ENCODE results near the gene MSMO1. TPM values are rescaled to one million over a fixed set of nuclear protein-coding genes. Genes with fewer than 3 reads are reported as not detected.

Gene MSMO1
- total RNA-seq, 1 donor from 2014 or later: 51.8 TPM

DNA sequence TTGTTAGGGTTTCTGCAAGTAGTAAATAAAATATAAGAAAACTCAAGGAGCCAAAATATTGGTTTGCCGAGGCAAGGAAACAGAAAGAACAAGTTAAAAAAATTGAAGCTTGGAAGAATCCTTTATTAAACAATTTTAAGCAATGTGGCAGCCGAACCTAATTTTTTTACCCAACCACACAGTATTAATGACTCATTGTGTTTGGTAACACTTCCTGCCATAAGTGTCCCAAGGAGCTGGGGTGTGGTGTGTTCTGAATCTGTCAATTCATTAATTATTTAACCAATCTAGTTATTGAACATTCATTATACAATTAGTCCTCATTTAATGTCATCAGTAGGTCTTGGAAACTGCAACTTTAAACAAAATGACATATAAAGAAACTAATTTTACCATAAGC, 32.0 kb downstream of the MSMO1 start:
- TF ChIP-seq, protein P1, sequence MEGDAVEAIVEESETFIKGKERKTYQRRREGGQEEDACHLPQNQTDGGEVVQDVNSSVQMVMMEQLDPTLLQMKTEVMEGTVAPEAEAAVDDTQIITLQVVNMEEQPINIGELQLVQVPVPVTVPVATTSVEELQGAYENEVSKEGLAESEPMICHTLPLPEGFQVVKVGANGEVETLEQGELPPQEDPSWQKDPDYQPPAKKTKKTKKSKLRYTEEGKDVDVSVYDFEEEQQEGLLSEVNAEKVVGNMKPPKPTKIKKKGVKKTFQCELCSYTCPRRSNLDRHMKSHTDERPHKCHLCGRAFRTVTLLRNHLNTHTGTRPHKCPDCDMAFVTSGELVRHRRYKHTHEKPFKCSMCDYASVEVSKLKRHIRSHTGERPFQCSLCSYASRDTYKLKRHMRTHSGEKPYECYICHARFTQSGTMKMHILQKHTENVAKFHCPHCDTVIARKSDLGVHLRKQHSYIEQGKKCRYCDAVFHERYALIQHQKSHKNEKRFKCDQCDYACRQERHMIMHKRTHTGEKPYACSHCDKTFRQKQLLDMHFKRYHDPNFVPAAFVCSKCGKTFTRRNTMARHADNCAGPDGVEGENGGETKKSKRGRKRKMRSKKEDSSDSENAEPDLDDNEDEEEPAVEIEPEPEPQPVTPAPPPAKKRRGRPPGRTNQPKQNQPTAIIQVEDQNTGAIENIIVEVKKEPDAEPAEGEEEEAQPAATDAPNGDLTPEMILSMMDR (IDR thresholded peaks at IDR 0.05; ENCODE audit: unreplicated experiment): no peak
- H3K9me3 Mint-ChIP-seq: no peaks in the 10 kb centered on the region
- H3K27ac Mint-ChIP-seq: no peak overlapping the region
- peaks cover 15% of the 10 kb centered on the region for H3K4me1 Mint-ChIP-seq
- no peak overlapping the region for H3K4me3 Mint-ChIP-seq
- no peaks in the 10 kb centered on the region for H3K27me3 Mint-ChIP-seq (ENCODE audit: low read depth)
- no peak for DNase-seq (ENCODE audit: low spot score in 2 of 2, unreplicated experiment in 2 of 2)
- H3K36me3 Mint-ChIP-seq: no peaks in the 10 kb centered on the region

DNA sequence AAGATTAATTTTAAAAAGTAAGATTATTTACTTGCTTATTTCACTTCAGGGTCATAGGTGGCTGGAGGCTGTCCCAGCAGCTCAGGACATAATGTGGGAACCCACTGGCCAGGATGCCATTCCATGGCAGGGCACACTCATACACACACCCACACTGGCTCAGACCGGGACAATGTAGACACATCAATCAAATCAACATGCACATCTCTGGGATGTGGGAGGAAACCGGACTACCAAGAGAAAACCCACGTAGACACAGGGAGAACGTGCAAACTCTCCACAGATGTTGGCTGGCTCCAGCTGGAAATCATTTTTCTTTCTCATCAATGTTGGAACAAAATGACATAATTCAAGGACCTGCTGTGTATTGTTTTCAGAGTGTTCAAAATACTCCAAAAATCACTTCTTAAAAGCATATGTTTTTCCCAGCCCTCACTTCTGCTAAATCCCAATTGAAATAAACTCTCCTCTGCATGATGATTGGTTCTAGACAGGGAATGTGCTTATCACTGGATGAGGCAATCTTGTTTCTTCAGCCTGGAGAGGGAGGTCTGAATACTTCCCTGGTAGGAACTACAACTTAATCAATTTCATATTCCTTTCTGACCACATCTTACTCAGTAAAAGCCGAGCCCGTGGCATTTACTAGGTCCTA, 32.7 kb downstream of the MSMO1 start:
- Mint-ChIP-seq H3K27ac (no peak overlapping the region), H3K4me3 (no peak overlapping the region), H3K4me1 (peaks cover 15% of the 10 kb centered on the region), H3K9me3 (no peaks in the 10 kb centered on the region), H3K27me3 (ENCODE audit: low read depth) (no peaks in the 10 kb centered on the region), H3K36me3 (no peaks in the 10 kb centered on the region)
- no peak for DNase-seq (ENCODE audit: low spot score in 2 of 2, unreplicated experiment in 2 of 2)
- TF ChIP-seq, protein P1 (IDR thresholded peaks at IDR 0.05; ENCODE audit: unreplicated experiment): no peak

DNA sequence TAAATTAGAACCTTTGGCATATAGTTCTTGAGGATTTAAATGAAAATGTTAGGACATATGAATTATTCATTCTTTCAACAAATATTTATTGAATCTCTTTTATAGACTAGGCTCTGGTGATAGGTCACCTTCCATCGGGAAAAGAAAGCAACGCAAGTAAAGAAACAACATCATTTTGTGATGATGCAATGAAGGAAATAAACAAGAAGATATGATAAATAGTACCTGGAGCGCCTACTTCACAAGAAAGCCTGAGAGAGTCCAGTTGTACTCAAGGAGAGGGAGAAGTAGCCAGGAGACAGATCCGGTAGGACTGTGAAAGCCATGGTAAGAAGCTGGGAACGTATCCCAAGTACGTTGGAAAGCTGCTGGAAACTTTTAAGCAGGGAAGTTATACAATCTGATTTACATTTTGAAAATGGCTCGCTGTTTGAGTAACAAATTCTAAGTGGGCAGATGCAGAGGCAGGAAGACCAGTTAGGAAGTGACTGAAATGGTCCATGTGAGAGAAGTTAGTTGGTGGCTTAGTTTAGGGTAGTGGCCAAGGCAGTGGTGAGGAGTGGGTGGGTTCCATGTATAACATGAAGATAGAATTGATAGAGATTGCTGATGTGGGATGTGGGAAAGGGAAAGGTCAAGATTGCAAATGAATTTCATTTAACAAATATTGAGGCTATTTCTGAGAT, 33.7 kb downstream of the MSMO1 start:
- no peak for DNase-seq (ENCODE audit: low spot score in 2 of 2, unreplicated experiment in 2 of 2)
- no peaks in the 10 kb centered on the region for H3K36me3 Mint-ChIP-seq

DNA sequence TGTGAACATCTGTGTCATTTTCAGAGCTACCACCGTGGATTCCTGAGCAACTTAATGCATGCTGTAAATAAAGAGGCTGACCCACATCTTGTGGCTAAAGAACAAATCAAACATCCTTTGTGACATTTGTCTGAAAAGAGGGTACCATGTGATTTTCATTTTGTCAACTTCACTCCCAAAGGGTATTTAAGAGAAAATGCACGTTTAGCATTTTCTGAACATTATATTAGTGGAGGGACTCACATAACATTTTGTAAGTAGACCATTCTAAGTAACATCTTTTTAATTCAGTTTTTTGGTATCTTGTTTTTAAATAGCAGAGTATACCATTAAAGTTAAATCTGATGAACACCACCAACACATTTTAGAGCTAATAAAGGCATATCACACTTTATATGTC, 34.3 kb downstream of the MSMO1 start:
- Mint-ChIP-seq H3K9me3 (no peaks in the 10 kb centered on the region), H3K4me3 (no peak overlapping the region), H3K4me1 (peaks cover 15% of the 10 kb centered on the region), H3K27me3 (ENCODE audit: low read depth) (no peaks in the 10 kb centered on the region), H3K36me3 (no peaks in the 10 kb centered on the region), H3K27ac (no peak overlapping the region)
- TF ChIP-seq, protein P1 (IDR thresholded peaks at IDR 0.05; ENCODE audit: unreplicated experiment): no peak
- DNase-seq (ENCODE audit: low spot score in 2 of 2, unreplicated experiment in 2 of 2): no peak

More for the DNA sequence above, 33.7 kb downstream of the MSMO1 start:
- Mint-ChIP-seq H3K4me3 (no peak overlapping the region), H3K27ac (no peak overlapping the region), H3K27me3 (ENCODE audit: low read depth) (no peaks in the 10 kb centered on the region), H3K4me1 (peaks cover 15% of the 10 kb centered on the region), H3K9me3 (no peaks in the 10 kb centered on the region)
- TF ChIP-seq, protein P1 (IDR thresholded peaks at IDR 0.05; ENCODE audit: unreplicated experiment): no peak

DNA sequence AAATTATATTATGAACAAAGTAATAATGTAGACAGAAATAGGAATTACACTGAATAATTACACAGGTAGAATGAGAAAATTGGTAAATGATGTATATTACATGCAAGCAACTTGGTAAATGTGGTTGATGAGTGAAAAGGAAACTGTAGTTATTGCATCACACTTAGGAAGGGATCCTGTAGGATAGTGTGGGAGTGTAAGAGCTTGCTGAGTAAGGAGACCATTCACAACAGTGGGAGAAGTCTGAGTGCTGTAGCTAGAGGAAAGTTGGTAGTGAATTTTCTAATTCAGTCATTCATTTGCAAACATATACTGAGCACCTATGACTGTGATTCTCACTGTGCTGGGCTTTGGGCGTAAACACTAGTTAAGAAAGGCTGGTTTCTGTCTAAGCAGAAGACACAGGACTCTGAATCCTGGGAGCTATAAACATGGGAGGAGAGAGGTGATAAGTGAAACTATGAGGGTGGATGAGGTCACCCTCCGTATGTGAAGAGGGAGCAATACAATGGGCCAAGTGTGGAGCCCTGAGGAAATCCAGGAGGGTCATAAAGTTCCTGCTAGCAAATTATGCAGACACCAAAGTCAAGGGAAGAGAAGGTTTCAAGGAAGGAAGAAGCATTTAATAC, 37.1 kb downstream of the MSMO1 start:
- H3K9me3 Mint-ChIP-seq: no peaks in the 10 kb centered on the region
- TF ChIP-seq, protein P1 (IDR thresholded peaks at IDR 0.05; ENCODE audit: unreplicated experiment): no peak
- peaks cover 15% of the 10 kb centered on the region for H3K4me1 Mint-ChIP-seq
- H3K27me3 Mint-ChIP-seq (ENCODE audit: low read depth): no peaks in the 10 kb centered on the region
- no peak overlapping the region for H3K27ac Mint-ChIP-seq
- no peak overlapping the region for H3K4me3 Mint-ChIP-seq
- H3K36me3 Mint-ChIP-seq: no peaks in the 10 kb centered on the region
- DNase-seq (ENCODE audit: low spot score in 2 of 2, unreplicated experiment in 2 of 2): no peak
